HepG2 (cell line): ENCODE data around the gene ZNF503. TPM values are rescaled to one million over a fixed set of nuclear protein-coding genes. Genes with fewer than 3 reads are reported as not detected.

ENCODE experiments used
- ATAC-seq: fragments of 200-7000 bp; cut with Tn5 transposase; 3 replicates; pipeline ENCODE4 v1.9.1; 2020; ENCODE audit warnings: mild to moderate bottlenecking, moderate library complexity
- BruUV-seq: library from RNA; stranded (reverse); fragments of 400-500 nt; replicated peaks from 2 replicates; lab custom pipeline; 2021; lab: Mats Ljungman, UMichigan
- CTCF ChIA-PET: fragments of 300-600 bp; formaldehyde crosslinking; extraction: SDS; loops from one replicate; lab custom pipeline; 2021; ENCODE audit warnings: low total read pairs, inconsistent platforms, low intra/inter-chr PET ratio; lab: Yijun Ruan, JAX
- POLR2A ChIA-PET: fragments of 350-600 bp; sonication (Branson Sonifier 250); formaldehyde crosslinking; loops from one replicate; lab custom pipeline; 2020; ENCODE audit warnings: antibody characterized with exemption, inconsistent platforms; lab: Yijun Ruan, JAX
- DNase-seq: peaks from one replicate; pipeline ENCODE4 v3.0.0-alpha.2; 2015; ENCODE audit warnings: low spot score
- FAIRE-seq: peaks from 3 replicates; lab custom pipeline; 2011; peaks lifted over from hg19 to GRCh38; lab: Jason Lieb, UNC
- H2AFZ ChIP-seq: one replicate; pipeline ENCODE4 v1.6.1; 2011; ENCODE audit warnings: low read length, inconsistent platforms
- H3K27ac ChIP-seq: fragments of 300-600 bp; 3 replicates; pipeline ENCODE4 v1.8.0; 2011; ENCODE audit warnings: mixed run types, mild to moderate bottlenecking, mixed read lengths, low read length, inconsistent platforms; ENCODE audit not compliant: insufficient read depth; ENCODE audit errors: extremely low read length
- H3K27me3 ChIP-seq, 2 experiments: fragments of 200-600 bp in 1 of 2; 2 replicates in 1 of 2; 3 replicates in 1 of 2; pipeline versions ENCODE4 v1.6.0 to v1.8.0; 2011; ENCODE audit warnings: low read length in 2 of 2, mild to moderate bottlenecking in 2 of 2, moderate library complexity in 2 of 2, inconsistent platforms in 1 of 2; ENCODE audit not compliant: insufficient read depth in 2 of 2, control insufficient read depth in 1 of 2
- H3K36me3 ChIP-seq, 2 experiments: fragments of 200-600 bp in 1 of 2; replicated peaks in 1 of 2; 2 replicates in 1 of 2; 3 replicates in 1 of 2; pipeline versions ENCODE4 v1.5.1 to v1.8.0; 2011; ENCODE audit warnings: low read length in 2 of 2, inconsistent platforms in 1 of 2; ENCODE audit not compliant: insufficient read depth in 2 of 2, control insufficient read depth in 1 of 2
- H3K4me1 ChIP-seq: 2 replicates; pipeline ENCODE4 v1.5.1; 2012; ENCODE audit warnings: low read length, inconsistent platforms; ENCODE audit not compliant: insufficient read depth
- H3K4me2 ChIP-seq: 2 replicates; pipeline ENCODE4 v1.6.0; 2011; ENCODE audit warnings: low read depth, low read length, inconsistent platforms
- H3K4me3 ChIP-seq, 3 experiments: fragments of 200-600 bp in 1 of 3; sonication (generic), shearing (Covaris generic) in 1 of 3; replicated peaks in 1 of 3; 2 replicates each; pipeline ENCODE4 v1.5.1; 2011 to 2016; ENCODE audit warnings: low read length in 3 of 3, inconsistent platforms in 2 of 3, low read depth in 2 of 3, mild to moderate bottlenecking in 2 of 3, control low read depth in 1 of 3, mixed read lengths in 1 of 3; ENCODE audit not compliant: insufficient read depth in 1 of 3
- H3K79me2 ChIP-seq: one replicate; pipeline ENCODE4 v1.6.1; 2011; ENCODE audit warnings: low read length, inconsistent platforms; ENCODE audit not compliant: insufficient read depth
- H3K9ac ChIP-seq: 2 replicates; pipeline ENCODE4 v1.6.0; 2011; ENCODE audit warnings: mild to moderate bottlenecking, low read depth, low read length, inconsistent platforms; ENCODE audit not compliant: insufficient read depth
- H3K9me3 ChIP-seq: 2 replicates; pipeline ENCODE4 v1.5.1; 2012; ENCODE audit warnings: mild to moderate bottlenecking, low read length
- H4K20me1 ChIP-seq: 2 replicates; pipeline ENCODE4 v1.6.0; 2011; ENCODE audit warnings: inconsistent platforms, mild to moderate bottlenecking, low read length, moderate library complexity; ENCODE audit not compliant: insufficient read depth
- CCAR2 ChIP-seq: fragments of 200-400 bp; formaldehyde crosslinking; optimal IDR thresholded peaks from 2 replicates; pipeline ENCODE3; 2018; ENCODE audit warnings: low read depth, mild to moderate bottlenecking, low read length, moderate library complexity
- EP300 ChIP-seq, 3 experiments: sonication (generic) in 1 of 3; formaldehyde crosslinking in 1 of 3; IDR thresholded peaks; 2 replicates each; pipeline versions ENCODE4 v1.5.1 to v1.6.1; 2011 to 2020; ENCODE audit warnings: low read depth in 2 of 3, low read length in 2 of 3, borderline replicate concordance in 1 of 3, improper control_type of control experiment in 1 of 3, mild to moderate bottlenecking in 1 of 3, missing genetic modification reagents in 1 of 3, moderate library complexity in 1 of 3
- GZF1 ChIP-seq: sonication (generic); formaldehyde crosslinking; IDR thresholded peaks from 2 replicates; pipeline ENCODE4 v1.5.1; 2020; ENCODE audit warnings: mild to moderate bottlenecking, missing genetic modification reagents
- HOXA3 ChIP-seq: sonication (generic); formaldehyde crosslinking; IDR thresholded peaks from 2 replicates; pipeline ENCODE4 v1.5.0; 2020; ENCODE audit warnings: missing genetic modification reagents
- KDM3A ChIP-seq: IDR thresholded peaks from 2 replicates; pipeline ENCODE4 v1.6.1; 2018; ENCODE audit warnings: low read depth, missing compliant biosample characterization
- KMT2A ChIP-seq: sonication (generic); formaldehyde crosslinking; IDR thresholded peaks from 2 replicates; pipeline ENCODE4 v1.4.0; 2020; ENCODE audit warnings: missing genetic modification reagents
- NFE2 ChIP-seq: sonication (generic); formaldehyde crosslinking; IDR thresholded peaks from 2 replicates; pipeline ENCODE4 v1.4.0; 2020; ENCODE audit warnings: missing genetic modification reagents
- NR2C2 ChIP-seq: sonication (generic); formaldehyde crosslinking; IDR thresholded peaks from 2 replicates; pipeline ENCODE4 v1.4.0; 2020; ENCODE audit warnings: missing genetic modification reagents, mild to moderate bottlenecking, moderate library complexity, borderline replicate concordance
- PHF20 ChIP-seq: sonication (generic); formaldehyde crosslinking; IDR thresholded peaks from 2 replicates; pipeline ENCODE4 v1.5.0; 2020; ENCODE audit warnings: mild to moderate bottlenecking, missing genetic modification reagents
- SALL2 ChIP-seq: sonication (generic); formaldehyde crosslinking; IDR thresholded peaks from 2 replicates; pipeline ENCODE4 v1.8.1; 2023; ENCODE audit warnings: mild to moderate bottlenecking, missing genetic modification reagents, inconsistent platforms
- SIN3B ChIP-seq: fragments of 150-350 bp; IDR thresholded peaks from 2 replicates; pipeline ENCODE4 v1.6.1; 2014; ENCODE audit warnings: low read length
- SP2 ChIP-seq: sonication (generic); formaldehyde crosslinking; IDR thresholded peaks from 2 replicates; pipeline ENCODE4 v1.5.1; 2020; ENCODE audit warnings: mild to moderate bottlenecking, missing genetic modification reagents
- SUZ12 ChIP-seq: fragments of 150-350 bp; IDR thresholded peaks from 2 replicates; pipeline ENCODE4 v1.6.1; 2014; ENCODE audit warnings: low read depth, low read length
- U2AF1 ChIP-seq: fragments of 200-400 bp; formaldehyde crosslinking; optimal IDR thresholded peaks from 2 replicates; pipeline ENCODE3; 2017; ENCODE audit warnings: mild to moderate bottlenecking, low read depth, low read length
- ZGPAT ChIP-seq: IDR thresholded peaks from 2 replicates; pipeline ENCODE4 v1.6.1; 2016; ENCODE audit warnings: mild to moderate bottlenecking
- ZNF235 ChIP-seq: sonication (generic); formaldehyde crosslinking; IDR thresholded peaks from 2 replicates; pipeline ENCODE4 v1.8.1; 2023; ENCODE audit warnings: mild to moderate bottlenecking, missing genetic modification reagents, borderline replicate concordance
- ZNF264 ChIP-seq: sonication (generic); formaldehyde crosslinking; IDR thresholded peaks from 2 replicates; pipeline ENCODE4 v1.4.0; 2020; ENCODE audit warnings: missing genetic modification reagents
- ZNF446 ChIP-seq: sonication (generic); formaldehyde crosslinking; IDR thresholded peaks from 2 replicates; pipeline ENCODE4 v1.5.0; 2020; ENCODE audit warnings: mild to moderate bottlenecking, missing genetic modification reagents
- ZNF646 ChIP-seq: sonication (generic); formaldehyde crosslinking; IDR thresholded peaks from 2 replicates; pipeline ENCODE4 v1.9.0; 2021; ENCODE audit warnings: mild to moderate bottlenecking, missing genetic modification reagents
- WGBS: methylation state at CpG from one replicate; pipeline ENCODE4 v1.1.6; 2017; ENCODE audit warnings: low lambda C conversion rate; 5-methylcytosine and 5-hydroxymethylcytosine counted together
- in situ Hi-C: cut with HindIII; loops from 2 replicates; pipeline ENCODE4 v1.10.0; 2017; ENCODE audit warnings: low pct_unique_long_range_greater_than_20kb; ENCODE audit not compliant: extremely low pct_ligation_motif_present
- intact Hi-C: fragments of 100-400 bp; cut with micrococcal nuclease; formaldehyde crosslinking; loops from one replicate; pipeline ENCODE4 v1.10.0; 2022; ENCODE audit not compliant: unreplicated experiment
- polyA plus RNA-seq, 8 experiments: library from polyadenylated mRNA; depleted of rRNA in 3 of 8; stranded (reverse) in 7 of 8; unstranded in 1 of 8; fragments of >200 nt; fragmentation: Illumina TruSeq in 4 of 8; extraction: Trizol in 4 of 8; gene quantifications; 2 replicates each; pipeline versions ENCODE4 v1.2.1 to v1.2.3, GENCODE V29; 2011 to 2016; ENCODE audit warnings: low read depth in 4 of 8, missing spikeins in 1 of 8, mixed read lengths in 1 of 8; ENCODE audit not compliant: insufficient read depth in 1 of 8
- total RNA-seq, 5 experiments: library from RNA; depleted of rRNA; stranded (reverse); fragments of >200 nt; fragmentation: Illumina TruSeq; extraction: Trizol; gene quantifications; 2 replicates each; pipeline ENCODE4 v1.2.3, GENCODE V29; 2016; ENCODE audit warnings: low read depth in 1 of 5

The ZNF503 gene
- total and polyA plus RNA-seq, 2 of the 13 experiments (the other 11 are each of a cell fraction or from before 2014, with no cell fraction given): 2.7 to 8.3 TPM

GRCh38 chr10:75367901-75368300, 33.7 kb downstream of the ZNF503 start:
- no peak overlapping the region for H3K27ac ChIP-seq
- no peaks in the 10 kb centered on the region for H3K4me1 ChIP-seq
- ATAC-seq (no peak), FAIRE-seq (no peak), DNase-seq (no peak)
- no peak overlapping the region for H3K4me3 ChIP-seq
- POLR2A ChIA-PET: no interaction called here
- H3K4me2 ChIP-seq: no peak overlapping the region
- H3K9ac ChIP-seq: no peak overlapping the region
- intact Hi-C loops: no loop called here
- TF ChIP-seq EP300 (IDR thresholded peaks at IDR 0.05; ENCODE audit: low read depth in 2 of 2, low read length in 2 of 2) (no peak), EP300 (CRISPR knock-in tag; IDR thresholded peaks at IDR 0.05; ENCODE audit: borderline replicate concordance) (no peak), HOXA3 (no peak), ZNF446 (CRISPR knock-in tag) (no peak), ZGPAT (CRISPR knock-in tag) (no peak), PHF20 (CRISPR knock-in tag) (no peak), KDM3A (CRISPR knock-in tag) (no peak), NR2C2 (no peak), SP2 (CRISPR knock-in tag) (no peak), KMT2A (CRISPR knock-in tag) (no peak), NFE2 (no peak), GZF1 (CRISPR knock-in tag) (no peak), U2AF1 (no peak), CCAR2 (no peak), SALL2 (CRISPR knock-in tag) (no peak), SIN3B (no peak), ZNF235 (CRISPR knock-in tag) (no peak), ZNF646 (CRISPR knock-in tag) (no peak), ZNF264 (CRISPR knock-in tag) (no peak), SUZ12 (no peak)
- no peaks in the 10 kb centered on the region for H3K79me2 ChIP-seq
- no peaks in the 10 kb centered on the region for H3K9me3 ChIP-seq
- CTCF ChIA-PET: no interaction called here
- H3K36me3 ChIP-seq: no peaks in the 10 kb centered on the region
- 14% methylated on average over 2 of the region's 2 CpGs for WGBS
- in situ Hi-C loops: no loop called here
- H2AFZ ChIP-seq: no peak overlapping the region
- peaks cover 0 to 44% of the 10 kb centered on the region in 2 experiments; a peak in 3 of 5 replicates for H3K27me3 ChIP-seq
- BruUV-seq: no TSS peak
- no peaks in the 10 kb centered on the region for H4K20me1 ChIP-seq
